SK-N-SH treated with all-trans-retinoic acid at 6 μM for 48 hours (cell line): ENCODE data around the gene BICDL1.

Experiments used
- ATAC-seq: fragments of 200-7000 bp; cut with Tn5 transposase; 3 replicates; pipeline ENCODE4 v1.9.1; 2020; ENCODE audit warnings: mild to moderate bottlenecking, moderate library complexity
- ARNTL ChIP-seq: fragments of 450-650 bp; formaldehyde crosslinking; IDR thresholded peaks from 2 replicates; pipeline ENCODE4 v1.5.0; 2020; ENCODE audit warnings: low read depth, mild to moderate bottlenecking, moderate library complexity, borderline replicate concordance
- BACH2 ChIP-seq: fragments of 250-450 bp; sonication (Bioruptor Pico); IDR thresholded peaks from 2 replicates; pipeline ENCODE4 v1.9.0; 2021; ENCODE audit warnings: mild to moderate bottlenecking, borderline replicate concordance
- CSDC2 ChIP-seq: fragments of 250-450 bp; sonication (Bioruptor Pico); IDR thresholded peaks from 2 replicates; pipeline ENCODE4 v1.5.0; 2020; ENCODE audit warnings: mild to moderate bottlenecking, moderate library complexity
- ESRRG ChIP-seq: fragments of 250-450 bp; sonication (Bioruptor Pico); IDR thresholded peaks from 2 replicates; pipeline ENCODE4 v1.6.1; 2021; ENCODE audit warnings: mild to moderate bottlenecking
- GLIS3 ChIP-seq: fragments of 250-450 bp; sonication (Bioruptor Pico); IDR thresholded peaks from 2 replicates; pipeline ENCODE4 v1.5.0; 2020; ENCODE audit warnings: mild to moderate bottlenecking, moderate library complexity
- ISL1 ChIP-seq: fragments of 250-450 bp; sonication (Bioruptor Pico); IDR thresholded peaks from 2 replicates; pipeline ENCODE4 v2.1.2; 2022; ENCODE audit warnings: mild to moderate bottlenecking, moderate library complexity
- OSR1 ChIP-seq: fragments of 250-450 bp; sonication (Bioruptor Pico); IDR thresholded peaks from 2 replicates; pipeline ENCODE4 v1.8.0; 2022; ENCODE audit warnings: moderate library complexity, mild to moderate bottlenecking, inconsistent platforms
- PATZ1 ChIP-seq: fragments of 250-450 bp; sonication (Bioruptor Pico); IDR thresholded peaks from 2 replicates; pipeline ENCODE4 v1.8.0; 2020; ENCODE audit warnings: mild to moderate bottlenecking, moderate library complexity, borderline replicate concordance
- POU6F1 ChIP-seq: fragments of 250-450 bp; sonication (Bioruptor Pico); IDR thresholded peaks from 2 replicates; pipeline ENCODE4 v1.8.0; 2021; ENCODE audit warnings: low read depth, mild to moderate bottlenecking, moderate library complexity, borderline replicate concordance
- PPARA ChIP-seq: fragments of 250-450 bp; sonication (Bioruptor Pico); IDR thresholded peaks from 2 replicates; pipeline ENCODE4 v1.5.0; 2020; ENCODE audit warnings: mild to moderate bottlenecking, borderline replicate concordance
- RARB ChIP-seq: fragments of 250-450 bp; sonication (Bioruptor Pico); IDR thresholded peaks from 2 replicates; pipeline ENCODE4 v1.8.0; 2021; ENCODE audit warnings: mild to moderate bottlenecking, moderate library complexity
- SNAI2 ChIP-seq: fragments of 250-450 bp; sonication (Bioruptor Pico); IDR thresholded peaks from 2 replicates; pipeline ENCODE4 v1.5.0; 2020; ENCODE audit warnings: mild to moderate bottlenecking, moderate library complexity
- TOX ChIP-seq: fragments of 250-450 bp; sonication (Bioruptor Pico); IDR thresholded peaks from 2 replicates; pipeline ENCODE4 v1.8.0; 2021; ENCODE audit warnings: mild to moderate bottlenecking, moderate library complexity, borderline replicate concordance
- ZC3H10 ChIP-seq: fragments of 250-450 bp; sonication (Bioruptor Pico); IDR thresholded peaks from 2 replicates; pipeline ENCODE4 v1.5.1; 2021; ENCODE audit warnings: mild to moderate bottlenecking, moderate library complexity
- ZFP3 ChIP-seq: fragments of 250-450 bp; sonication (Bioruptor Pico); IDR thresholded peaks from 2 replicates; pipeline ENCODE4 v1.5.0; 2020; ENCODE audit warnings: mild to moderate bottlenecking, moderate library complexity
- ZFP30 ChIP-seq: fragments of 450-650 bp; formaldehyde crosslinking; IDR thresholded peaks from 2 replicates; pipeline ENCODE4 v1.5.0; 2022; ENCODE audit warnings: mild to moderate bottlenecking, moderate library complexity
- ZNF565 ChIP-seq: fragments of 450-650 bp; formaldehyde crosslinking; conservative IDR thresholded peaks from 2 replicates; pipeline ENCODE4 v1.5.0; 2020; ENCODE audit warnings: low read depth, mild to moderate bottlenecking, moderate library complexity
- ZNF70 ChIP-seq: fragments of 450-650 bp; formaldehyde crosslinking; IDR thresholded peaks from 2 replicates; pipeline ENCODE4 v1.5.0; 2020; ENCODE audit warnings: mild to moderate bottlenecking, moderate library complexity
- ZNF8 ChIP-seq: fragments of 450-650 bp; formaldehyde crosslinking; IDR thresholded peaks from 2 replicates; pipeline ENCODE4 v1.5.0; 2020; ENCODE audit warnings: mild to moderate bottlenecking, moderate library complexity
- TF ChIP-seq, protein P1 (sequence below): fragments of 250-450 bp; sonication (Bioruptor Pico); IDR thresholded peaks from 2 replicates; pipeline ENCODE4 v1.5.0; 2020; ENCODE audit warnings: mild to moderate bottlenecking, moderate library complexity
- TF ChIP-seq, protein P2 (sequence below): fragments of 250-450 bp; sonication (Bioruptor Pico); IDR thresholded peaks from 2 replicates; pipeline ENCODE4 v1.5.1; 2021; ENCODE audit warnings: mild to moderate bottlenecking, moderate library complexity

BICDL1 gene

GRCh38 chr12:120138366-120138765 is 149.3 kb downstream of the BICDL1 start:
- ATAC-seq: no peak
- TF ChIP-seq RARB (no peak), ZFP30 (CRISPR knock-in tag) (no peak), ZNF8 (no peak), ZNF70 (CRISPR knock-in tag) (no peak), ISL1 (CRISPR knock-in tag) (no peak), ZNF565 (CRISPR knock-in tag) (no peak), BACH2 (CRISPR knock-in tag) (no peak), TOX (CRISPR knock-in tag) (no peak), ZFP3 (CRISPR knock-in tag) (no peak), CSDC2 (CRISPR knock-in tag) (no peak), POU6F1 (no peak), OSR1 (CRISPR knock-in tag) (no peak), ESRRG (no peak), GLIS3 (CRISPR knock-in tag) (no peak), PATZ1 (CRISPR knock-in tag) (no peak), SNAI2 (CRISPR knock-in tag) (no peak), PPARA (CRISPR knock-in tag) (no peak), ARNTL (CRISPR knock-in tag) (no peak)
- TF ChIP-seq, protein P1, sequence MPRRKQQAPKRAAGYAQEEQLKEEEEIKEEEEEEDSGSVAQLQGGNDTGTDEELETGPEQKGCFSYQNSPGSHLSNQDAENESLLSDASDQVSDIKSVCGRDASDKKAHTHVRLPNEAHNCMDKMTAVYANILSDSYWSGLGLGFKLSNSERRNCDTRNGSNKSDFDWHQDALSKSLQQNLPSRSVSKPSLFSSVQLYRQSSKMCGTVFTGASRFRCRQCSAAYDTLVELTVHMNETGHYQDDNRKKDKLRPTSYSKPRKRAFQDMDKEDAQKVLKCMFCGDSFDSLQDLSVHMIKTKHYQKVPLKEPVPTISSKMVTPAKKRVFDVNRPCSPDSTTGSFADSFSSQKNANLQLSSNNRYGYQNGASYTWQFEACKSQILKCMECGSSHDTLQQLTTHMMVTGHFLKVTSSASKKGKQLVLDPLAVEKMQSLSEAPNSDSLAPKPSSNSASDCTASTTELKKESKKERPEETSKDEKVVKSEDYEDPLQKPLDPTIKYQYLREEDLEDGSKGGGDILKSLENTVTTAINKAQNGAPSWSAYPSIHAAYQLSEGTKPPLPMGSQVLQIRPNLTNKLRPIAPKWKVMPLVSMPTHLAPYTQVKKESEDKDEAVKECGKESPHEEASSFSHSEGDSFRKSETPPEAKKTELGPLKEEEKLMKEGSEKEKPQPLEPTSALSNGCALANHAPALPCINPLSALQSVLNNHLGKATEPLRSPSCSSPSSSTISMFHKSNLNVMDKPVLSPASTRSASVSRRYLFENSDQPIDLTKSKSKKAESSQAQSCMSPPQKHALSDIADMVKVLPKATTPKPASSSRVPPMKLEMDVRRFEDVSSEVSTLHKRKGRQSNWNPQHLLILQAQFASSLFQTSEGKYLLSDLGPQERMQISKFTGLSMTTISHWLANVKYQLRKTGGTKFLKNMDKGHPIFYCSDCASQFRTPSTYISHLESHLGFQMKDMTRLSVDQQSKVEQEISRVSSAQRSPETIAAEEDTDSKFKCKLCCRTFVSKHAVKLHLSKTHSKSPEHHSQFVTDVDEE (CRISPR knock-in tag): no peak
- TF ChIP-seq, protein P2, sequence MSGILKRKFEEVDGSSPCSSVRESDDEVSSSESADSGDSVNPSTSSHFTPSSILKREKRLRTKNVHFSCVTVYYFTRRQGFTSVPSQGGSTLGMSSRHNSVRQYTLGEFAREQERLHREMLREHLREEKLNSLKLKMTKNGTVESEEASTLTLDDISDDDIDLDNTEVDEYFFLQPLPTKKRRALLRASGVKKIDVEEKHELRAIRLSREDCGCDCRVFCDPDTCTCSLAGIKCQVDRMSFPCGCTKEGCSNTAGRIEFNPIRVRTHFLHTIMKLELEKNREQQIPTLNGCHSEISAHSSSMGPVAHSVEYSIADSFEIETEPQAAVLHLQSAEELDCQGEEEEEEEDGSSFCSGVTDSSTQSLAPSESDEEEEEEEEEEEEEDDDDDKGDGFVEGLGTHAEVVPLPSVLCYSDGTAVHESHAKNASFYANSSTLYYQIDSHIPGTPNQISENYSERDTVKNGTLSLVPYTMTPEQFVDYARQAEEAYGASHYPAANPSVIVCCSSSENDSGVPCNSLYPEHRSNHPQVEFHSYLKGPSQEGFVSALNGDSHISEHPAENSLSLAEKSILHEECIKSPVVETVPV (CRISPR knock-in tag): no peak

- TF ChIP-seq ZNF565 (CRISPR knock-in tag) (no peak), BACH2 (CRISPR knock-in tag) (no peak), ZFP3 (CRISPR knock-in tag) (no peak), ZNF8 (no peak), TOX (CRISPR knock-in tag) (no peak), ZC3H10 (CRISPR knock-in tag) (no peak), SNAI2 (CRISPR knock-in tag) (no peak), ESRRG (no peak)
- TF ChIP-seq, protein P2 (CRISPR knock-in tag): no peak
- TF ChIP-seq, protein P1 (CRISPR knock-in tag): no peak
- ATAC-seq: no peak; the same call in 2 of the 3 replicates
Measured at GRCh38 chr12:120139958-120140357, 150.9 kb downstream of the BICDL1 start.
